Heart left ventricle (tissue), 13 donors: ENCODE data around the gene DBNDD1.

Source experiments
- POLR2A ChIP-seq, 2 donors: fragments of 450-650 bp; IDR thresholded peaks; one replicate each; pipeline ENCODE4 v1.6.1; 2017; ENCODE audit warnings: antibody characterized with exemption in 2 of 2, mild to moderate bottlenecking in 2 of 2, moderate library complexity in 2 of 2
- TF ChIP-seq, protein P1 (sequence below), 12 donors: fragments of 200-600 bp; sonication (generic) in 4 of 12; IDR thresholded peaks; one replicate each; pipeline versions ENCODE4 v1.5.0 to v1.8.0; 2018 to 2022; ENCODE audit warnings: antibody characterized with exemption in 12 of 12, mild to moderate bottlenecking in 5 of 12
- donor health status: ischemic (EF 13 %, LVEDD 7.1; RV severe dilation, severe dysfunction).
- donor health status: DM: no; HTN: yes; CAD: no.
- donor health status: DM: no; HTN: no; CAD: no.
- donor health status: ischemic (EF 25% LVEDD 6.9; RV normal size, moderate dysfunction).
- donor health status: ischemic (EF 25% LVEDD 5.7; RV mildly dilated, moderate dysfunction).
- donor health status: ischemic (EF 35%, LVEDD 5.7; RV mildly dilated, moderate dysfunction).
- donor health status: nonischemic (EF 11% LVEDD 7.7; RV severe dilation, severe dysfunction).
- donor health status: DM: yes; HTN: yes; CAD: no.
- donor health status: PGD.
- donor health status: ischemic (EF 29% LVEDD 5.4; RV normal size, mild dysfunction).
- donor health status: nonischemic (EF 23%, LVEDD 6.1; RV moderate dilation, normal function).

DNA sequence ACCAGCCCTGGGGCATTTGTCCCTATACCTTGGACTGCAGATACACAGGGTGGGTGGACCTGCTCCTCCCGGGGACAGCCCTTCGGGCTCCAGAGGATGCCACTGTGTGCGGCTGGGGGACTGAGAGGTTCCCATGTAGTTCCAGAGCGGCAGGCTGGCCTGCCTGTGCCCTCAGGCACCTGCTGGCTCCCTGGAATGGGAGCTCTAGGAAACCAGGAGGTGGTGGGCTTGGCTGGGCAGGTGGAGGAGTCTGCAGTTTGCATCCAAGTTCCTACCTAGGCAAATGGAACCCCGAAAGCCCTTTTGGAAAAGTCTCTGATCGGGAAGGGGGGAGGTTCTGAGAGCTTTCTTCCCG is 982 bp downstream of the DBNDD1 start:
- TF ChIP-seq, protein P1, sequence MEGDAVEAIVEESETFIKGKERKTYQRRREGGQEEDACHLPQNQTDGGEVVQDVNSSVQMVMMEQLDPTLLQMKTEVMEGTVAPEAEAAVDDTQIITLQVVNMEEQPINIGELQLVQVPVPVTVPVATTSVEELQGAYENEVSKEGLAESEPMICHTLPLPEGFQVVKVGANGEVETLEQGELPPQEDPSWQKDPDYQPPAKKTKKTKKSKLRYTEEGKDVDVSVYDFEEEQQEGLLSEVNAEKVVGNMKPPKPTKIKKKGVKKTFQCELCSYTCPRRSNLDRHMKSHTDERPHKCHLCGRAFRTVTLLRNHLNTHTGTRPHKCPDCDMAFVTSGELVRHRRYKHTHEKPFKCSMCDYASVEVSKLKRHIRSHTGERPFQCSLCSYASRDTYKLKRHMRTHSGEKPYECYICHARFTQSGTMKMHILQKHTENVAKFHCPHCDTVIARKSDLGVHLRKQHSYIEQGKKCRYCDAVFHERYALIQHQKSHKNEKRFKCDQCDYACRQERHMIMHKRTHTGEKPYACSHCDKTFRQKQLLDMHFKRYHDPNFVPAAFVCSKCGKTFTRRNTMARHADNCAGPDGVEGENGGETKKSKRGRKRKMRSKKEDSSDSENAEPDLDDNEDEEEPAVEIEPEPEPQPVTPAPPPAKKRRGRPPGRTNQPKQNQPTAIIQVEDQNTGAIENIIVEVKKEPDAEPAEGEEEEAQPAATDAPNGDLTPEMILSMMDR (IDR thresholded peaks at IDR 0.05), result no peak
- no peak for TF ChIP-seq POLR2A (IDR thresholded peaks at IDR 0.05)
